ENCODE results near the gene SELENON.

Gene SELENON

DNA sequence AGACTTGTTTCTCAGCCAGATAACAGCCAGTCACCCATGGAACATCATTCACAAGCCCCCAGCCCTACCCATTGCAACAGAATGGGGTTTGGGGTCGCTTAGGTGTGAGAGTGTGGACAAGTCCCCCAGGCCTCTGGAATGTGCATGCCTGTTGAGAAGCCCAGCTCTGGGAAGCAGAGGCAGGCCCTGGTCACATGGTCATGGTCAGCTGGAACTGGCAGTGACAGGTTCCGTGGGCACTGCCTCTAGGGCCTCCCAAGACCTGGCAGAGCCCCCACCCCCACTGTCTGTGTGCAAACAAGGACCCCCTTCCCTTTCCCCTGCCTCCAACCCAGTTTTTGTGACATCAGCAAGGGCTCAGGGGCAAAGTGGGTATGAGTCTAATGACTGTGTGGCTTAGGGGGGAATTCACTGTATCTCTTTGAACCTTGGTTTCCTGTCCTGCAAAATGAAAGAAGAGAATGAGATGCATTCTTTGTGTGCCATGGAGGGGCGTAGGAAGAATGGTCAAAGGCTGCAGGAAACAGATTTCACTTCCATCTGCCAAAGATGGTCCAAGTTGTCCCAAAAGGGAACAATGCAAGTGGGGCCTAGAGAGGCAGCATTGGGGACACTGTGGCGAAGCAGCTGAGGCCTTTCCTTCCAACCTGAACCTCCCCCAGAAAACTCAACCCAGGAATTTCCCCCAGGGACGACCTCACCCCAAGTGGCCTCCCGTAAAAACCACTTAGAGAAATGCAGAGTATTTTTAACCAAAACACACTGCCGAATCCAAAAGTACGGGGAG is 34.7 kb upstream of the SELENON start:
- Mint-ChIP-seq H3K36me3 (peaks cover 27% of the 10 kb centered on the region), H3K4me3 (no peak overlapping the region), H3K4me1 (peaks cover 21% of the 10 kb centered on the region), H3K27me3 (peaks cover 5% of the 10 kb centered on the region), H3K9me3 (no peaks in the 10 kb centered on the region), H3K27ac (peak overlapping the region; percentile 12)
- CTCF ChIA-PET = interaction anchor here (0.8 kb wide), 1 partner anchor 10 kb away, joined by 3 read pairs; no protein-coding TSS in a partner anchor
- DNase-seq = no peak

DNA sequence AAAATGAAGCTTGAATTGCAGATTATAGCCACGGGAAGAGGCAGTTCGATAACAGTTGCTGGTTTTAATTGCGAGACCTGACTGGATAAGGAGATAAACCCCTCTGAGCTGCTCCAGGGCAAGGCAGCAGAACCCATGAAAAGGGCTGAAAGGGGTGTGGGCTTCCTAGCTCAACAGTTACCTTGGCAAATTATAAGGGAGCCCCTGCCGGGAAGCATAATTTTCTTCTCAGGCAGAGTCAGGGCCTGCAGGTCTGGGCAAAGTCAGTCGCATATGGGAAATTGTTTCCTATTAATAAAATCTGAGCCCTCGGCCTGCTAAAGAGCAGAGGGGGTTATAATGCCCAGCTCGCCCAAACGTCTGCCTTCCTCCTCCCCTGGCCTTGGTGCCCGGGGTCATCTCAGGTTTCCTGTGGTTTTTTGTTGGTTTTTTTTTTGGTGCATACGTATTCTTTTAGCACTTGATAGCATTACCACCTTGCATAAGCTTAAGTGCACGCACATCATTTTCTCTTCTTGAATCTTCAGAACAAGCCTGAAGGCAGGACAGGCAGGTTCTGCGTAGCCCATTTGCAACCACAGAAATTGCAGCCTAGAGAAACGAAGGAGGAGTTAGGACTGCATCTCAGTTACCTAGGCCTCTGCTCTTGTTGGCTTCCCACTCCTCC is 33.9 kb upstream of the SELENON start:
- peaks cover 34% of the 10 kb centered on the region for H3K36me3 Mint-ChIP-seq
- CTCF ChIA-PET = interaction anchor here (0.8 kb wide), 1 partner anchor 9 kb away, joined by 3 read pairs; no protein-coding TSS in a partner anchor
- no peak overlapping the region for H3K27ac Mint-ChIP-seq
- DNase-seq = no peak
- no peaks in the 10 kb centered on the region for H3K9me3 Mint-ChIP-seq
- H3K4me1 Mint-ChIP-seq = peaks cover 28% of the 10 kb centered on the region
- H3K4me3 Mint-ChIP-seq = no peak overlapping the region
- H3K27me3 Mint-ChIP-seq = peaks cover 6% of the 10 kb centered on the region

DNA sequence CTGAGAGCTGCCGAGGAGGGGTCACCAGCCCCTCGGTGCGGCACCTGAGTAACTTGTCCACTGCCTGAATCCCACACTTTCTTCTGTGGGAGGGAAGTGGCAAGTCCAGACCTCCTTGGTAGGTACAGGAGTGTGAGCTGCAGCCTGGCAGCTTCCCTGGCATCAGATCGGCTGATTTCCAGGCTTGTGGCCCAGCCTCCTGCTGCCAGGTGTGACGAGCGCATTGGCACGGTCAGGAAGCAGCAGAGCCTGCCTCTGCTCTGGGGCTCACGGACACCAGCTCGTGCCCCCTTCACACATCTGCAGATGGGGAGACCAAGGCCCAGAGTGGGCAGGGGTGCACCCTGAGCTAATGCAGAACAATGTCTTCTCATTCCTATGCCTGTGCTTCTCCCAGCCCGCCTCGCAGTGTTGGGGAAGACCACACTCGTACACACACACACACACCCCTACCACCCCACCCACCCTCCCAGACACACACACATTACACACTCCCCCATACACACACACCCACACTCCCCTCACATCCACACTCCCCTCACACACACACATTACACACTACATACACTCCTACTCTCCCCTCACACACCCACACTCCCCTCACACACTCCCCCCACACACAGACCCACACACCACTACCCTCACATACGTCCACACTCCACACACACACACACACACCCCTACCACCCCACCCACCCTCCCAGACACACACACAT is 33.1 kb upstream of the SELENON start:
- CTCF ChIA-PET = no interaction called here
- Mint-ChIP-seq H3K27me3 (peaks cover 14% of the 10 kb centered on the region), H3K4me3 (no peak overlapping the region), H3K9me3 (no peaks in the 10 kb centered on the region), H3K27ac (no peak overlapping the region), H3K36me3 (peaks cover 41% of the 10 kb centered on the region), H3K4me1 (peaks cover 36% of the 10 kb centered on the region)
- no peak for DNase-seq

DNA sequence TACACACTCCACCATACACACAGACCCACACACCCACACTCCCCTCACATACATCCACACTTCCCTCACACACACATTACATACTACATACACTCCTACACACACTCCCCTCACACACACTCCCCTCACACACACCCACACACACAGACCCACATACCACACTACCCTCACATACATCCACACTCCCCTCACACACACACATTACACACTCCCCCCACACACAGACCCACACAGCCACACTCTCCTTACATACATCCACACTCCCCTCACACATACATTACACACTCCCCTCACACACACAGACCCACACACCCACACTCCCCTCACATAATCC is 32.6 kb upstream of the SELENON start:
- H3K36me3 Mint-ChIP-seq = peaks cover 45% of the 10 kb centered on the region
- CTCF ChIA-PET = no interaction called here
- no peak overlapping the region for H3K27ac Mint-ChIP-seq
- H3K9me3 Mint-ChIP-seq = no peaks in the 10 kb centered on the region
- DNase-seq = no peak
- peaks cover 40% of the 10 kb centered on the region for H3K4me1 Mint-ChIP-seq
- H3K4me3 Mint-ChIP-seq = no peak overlapping the region
- H3K27me3 Mint-ChIP-seq = peaks cover 19% of the 10 kb centered on the region

DNA sequence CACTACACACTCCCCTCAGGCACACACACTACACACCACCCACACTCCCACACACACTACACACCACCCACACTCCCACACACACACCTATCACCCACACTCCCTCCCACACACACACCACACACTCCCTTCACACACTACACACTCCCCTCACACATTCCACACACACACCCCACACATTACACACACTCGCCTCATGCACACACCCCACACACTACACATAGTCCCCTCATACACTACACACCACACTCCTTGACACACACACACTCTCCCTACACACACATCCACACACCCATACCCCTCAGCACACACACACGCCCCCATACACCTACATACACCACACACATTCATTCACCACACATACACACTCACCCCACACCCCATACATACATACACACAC is 31.0 kb upstream of the SELENON start:
- Mint-ChIP-seq H3K9me3 (no peaks in the 10 kb centered on the region), H3K36me3 (peaks cover 56% of the 10 kb centered on the region), H3K4me3 (no peak overlapping the region), H3K27ac (no peak overlapping the region), H3K4me1 (peaks cover 55% of the 10 kb centered on the region), H3K27me3 (peaks cover 24% of the 10 kb centered on the region)
- DNase-seq = no peak
- CTCF ChIA-PET = no interaction called here

DNA sequence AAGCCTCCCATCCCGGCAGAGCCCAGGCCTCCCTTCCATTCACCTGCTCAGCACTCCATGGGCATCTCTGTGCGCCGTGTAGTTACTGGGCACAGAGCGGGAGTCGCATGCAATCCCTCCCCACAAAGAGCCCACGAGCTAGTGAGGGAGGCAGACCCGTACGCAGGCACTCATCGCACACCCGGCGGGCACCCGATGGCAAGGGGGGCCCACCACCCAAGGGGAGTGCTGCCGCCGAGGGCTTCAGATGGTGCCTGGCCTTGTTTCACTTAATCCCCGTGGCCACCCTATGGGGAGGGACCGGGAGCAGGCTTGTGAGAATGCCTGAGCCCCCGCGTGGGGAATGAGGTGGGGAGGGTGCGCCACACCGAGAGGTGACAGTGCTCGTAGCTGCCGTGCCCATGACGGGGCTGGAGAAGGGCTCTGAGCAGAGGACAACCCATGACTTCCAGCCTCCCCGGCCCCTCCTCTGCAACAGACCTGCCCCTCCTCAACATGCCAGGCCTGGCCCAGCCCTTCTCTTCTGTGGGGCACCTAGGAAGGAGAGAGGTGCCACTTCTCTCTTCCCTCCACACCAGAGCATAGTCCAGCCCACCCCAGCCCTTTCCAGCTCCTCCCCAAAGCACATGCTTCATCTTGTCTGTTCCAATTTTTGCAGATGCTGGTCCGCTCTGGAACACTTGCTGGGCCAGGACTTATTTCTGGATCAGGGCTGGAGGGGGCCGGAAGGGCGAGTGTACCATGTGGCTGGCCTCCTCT is 30.2 kb upstream of the SELENON start:
- H3K4me1 Mint-ChIP-seq = peaks cover 61% of the 10 kb centered on the region
- no peak for DNase-seq
- H3K9me3 Mint-ChIP-seq = no peaks in the 10 kb centered on the region
- no peak overlapping the region for H3K4me3 Mint-ChIP-seq
- H3K36me3 Mint-ChIP-seq = peaks cover 52% of the 10 kb centered on the region
- peaks cover 24% of the 10 kb centered on the region for H3K27me3 Mint-ChIP-seq
- CTCF ChIA-PET = no interaction called here
- no peak overlapping the region for H3K27ac Mint-ChIP-seq

DNA sequence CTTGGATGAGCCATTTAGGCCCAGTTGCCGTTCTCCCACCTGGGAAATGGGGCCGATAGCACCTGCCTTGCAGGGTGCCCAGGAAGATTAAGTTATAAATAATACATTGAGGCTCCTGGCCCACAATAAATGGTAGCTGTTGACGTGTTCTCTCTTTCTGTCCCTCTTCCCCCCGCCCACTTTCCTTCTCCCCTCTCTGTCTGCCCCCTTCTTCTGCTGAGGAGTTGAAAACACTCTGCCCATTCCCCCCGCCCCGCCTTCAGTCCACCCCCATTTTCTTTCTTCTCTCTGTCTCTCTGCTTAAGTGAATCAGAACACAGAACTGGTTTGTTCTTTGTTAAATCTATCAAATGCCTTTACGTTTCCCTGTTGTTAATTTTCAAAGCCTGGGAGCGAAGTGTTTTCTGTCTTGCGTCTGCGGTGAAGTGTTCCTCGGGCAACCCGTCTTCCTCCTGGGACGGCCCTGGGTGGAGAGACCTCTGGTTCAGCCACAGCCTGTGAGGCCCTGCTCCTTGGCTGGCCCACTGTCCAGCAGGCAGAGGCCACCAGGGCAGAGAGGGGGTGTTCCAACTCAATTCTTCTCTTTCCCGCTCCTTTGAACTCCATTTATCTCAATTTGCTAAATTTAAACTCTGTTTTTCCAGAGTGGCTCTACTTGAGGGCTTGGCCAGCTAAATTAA is 29.3 kb upstream of the SELENON start:
- CTCF ChIA-PET = no interaction called here
- no peak overlapping the region for H3K27ac Mint-ChIP-seq
- H3K4me1 Mint-ChIP-seq = peaks cover 63% of the 10 kb centered on the region
- H3K36me3 Mint-ChIP-seq = peaks cover 50% of the 10 kb centered on the region
- DNase-seq = no peak
- no peak overlapping the region for H3K4me3 Mint-ChIP-seq
- H3K9me3 Mint-ChIP-seq = no peaks in the 10 kb centered on the region
- peaks cover 29% of the 10 kb centered on the region for H3K27me3 Mint-ChIP-seq

DNA sequence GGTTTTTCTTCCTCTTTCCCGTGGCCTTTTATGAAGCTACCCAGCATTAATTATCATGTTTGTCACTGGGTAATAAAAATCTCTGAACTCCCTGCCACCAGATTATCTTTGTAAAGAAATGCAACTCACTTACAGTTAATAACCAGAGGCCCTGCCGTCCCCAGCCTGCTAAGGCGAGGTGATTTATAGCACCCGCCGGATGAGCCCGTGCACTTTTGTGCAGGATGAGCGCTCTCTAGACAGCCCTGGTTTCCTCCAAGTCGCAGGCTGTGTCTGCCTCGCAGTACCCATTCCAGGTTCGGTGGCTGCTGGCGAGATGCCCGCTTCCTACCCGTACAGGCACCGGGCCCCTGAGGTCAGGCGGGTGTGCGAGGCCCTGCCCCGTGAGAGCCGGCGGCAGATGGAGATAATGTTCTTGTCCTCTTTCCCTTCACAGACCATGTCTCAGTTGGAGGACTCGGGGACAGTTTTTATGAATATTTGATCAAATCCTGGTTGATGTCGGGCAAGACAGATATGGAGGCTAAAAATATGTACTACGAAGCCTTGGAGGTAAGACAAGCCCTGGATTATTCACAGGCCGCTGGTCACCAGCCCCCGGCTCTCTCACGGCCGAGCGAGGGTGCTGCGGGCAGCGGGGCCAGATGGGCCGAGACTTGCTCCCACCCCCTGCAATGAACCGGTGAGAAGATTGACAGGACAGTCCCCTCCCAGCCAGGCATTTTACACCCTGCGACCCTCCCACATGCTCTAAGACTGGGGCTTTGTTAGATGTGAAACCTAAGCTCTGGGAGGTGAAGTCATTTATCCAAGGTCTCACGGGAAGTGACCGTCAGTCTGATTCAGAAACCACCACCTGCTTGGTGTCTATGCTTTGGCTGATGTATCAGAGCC is 28.5 kb upstream of the SELENON start:
- H3K4me3 Mint-ChIP-seq = no peak overlapping the region
- no peaks in the 10 kb centered on the region for H3K9me3 Mint-ChIP-seq
- peaks cover 50% of the 10 kb centered on the region for H3K36me3 Mint-ChIP-seq
- CTCF ChIA-PET = interaction anchor here (0.8 kb wide), 1 partner anchor 21 kb away, joined by 3 read pairs; no protein-coding TSS in a partner anchor
- no peak overlapping the region for H3K27ac Mint-ChIP-seq
- H3K4me1 Mint-ChIP-seq = peaks cover 63% of the 10 kb centered on the region
- peaks cover 29% of the 10 kb centered on the region for H3K27me3 Mint-ChIP-seq
- DNase-seq = no peak

DNA sequence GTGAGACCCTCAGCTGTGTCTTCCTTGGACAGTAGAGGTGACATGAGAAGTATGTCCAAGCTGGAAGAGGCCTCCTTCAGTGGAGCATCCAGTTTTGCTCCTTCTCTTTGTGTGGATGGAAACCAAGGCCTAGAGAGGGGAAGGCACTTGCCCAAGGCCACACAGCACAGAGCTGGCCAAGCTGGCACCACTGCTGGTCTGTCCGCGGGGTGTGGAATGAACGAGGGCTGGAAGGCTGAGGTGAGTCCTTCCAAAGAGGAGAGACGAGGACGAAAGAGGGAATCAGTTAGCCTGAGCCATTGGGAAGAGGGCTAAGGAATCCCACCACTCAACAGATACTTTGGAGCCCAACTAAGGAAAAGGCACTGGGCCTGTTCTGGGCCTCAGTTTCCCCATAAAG is 27.8 kb upstream of the SELENON start:
- no peak overlapping the region for H3K27ac Mint-ChIP-seq
- no peak for DNase-seq
- CTCF ChIA-PET = interaction anchor here (0.8 kb wide), 1 partner anchor 21 kb away, joined by 3 read pairs; no protein-coding TSS in a partner anchor
- H3K4me1 Mint-ChIP-seq = peaks cover 68% of the 10 kb centered on the region
- peaks cover 29% of the 10 kb centered on the region for H3K27me3 Mint-ChIP-seq
- no peaks in the 10 kb centered on the region for H3K9me3 Mint-ChIP-seq
- peaks cover 50% of the 10 kb centered on the region for H3K36me3 Mint-ChIP-seq
- no peak overlapping the region for H3K4me3 Mint-ChIP-seq

DNA sequence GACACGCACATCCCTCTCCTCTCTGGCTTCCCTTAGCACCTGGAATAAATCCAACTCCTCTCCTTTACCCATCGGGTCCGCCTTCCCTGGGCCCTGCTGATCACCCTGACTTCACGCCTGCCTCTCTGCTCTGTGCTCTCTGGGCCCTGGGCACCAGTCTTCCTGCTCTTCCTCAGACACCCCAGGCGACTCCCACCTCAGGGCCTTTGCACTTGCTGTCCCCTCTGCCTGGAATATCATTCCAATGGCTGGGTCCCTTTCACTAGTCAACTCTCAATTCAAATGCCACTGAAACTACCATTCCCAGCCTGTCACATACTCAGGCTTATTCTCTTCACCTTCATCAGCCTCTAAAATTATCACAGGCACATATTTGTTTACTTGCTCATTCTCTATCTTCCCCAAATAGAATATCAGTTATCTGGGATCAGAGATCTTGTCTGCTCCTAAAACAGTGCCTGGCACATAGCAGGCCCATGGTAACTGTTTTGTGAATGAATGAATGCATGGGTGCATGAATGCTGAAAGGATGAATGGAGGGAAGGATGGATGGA is 27.2 kb upstream of the SELENON start:
- H3K27me3 Mint-ChIP-seq = peaks cover 29% of the 10 kb centered on the region
- H3K36me3 Mint-ChIP-seq = peaks cover 51% of the 10 kb centered on the region
- DNase-seq = no peak
- H3K4me1 Mint-ChIP-seq = peaks cover 73% of the 10 kb centered on the region
- CTCF ChIA-PET = no interaction called here
- no peak overlapping the region for H3K4me3 Mint-ChIP-seq
- no peaks in the 10 kb centered on the region for H3K9me3 Mint-ChIP-seq
- H3K27ac Mint-ChIP-seq = no peak overlapping the region

DNA sequence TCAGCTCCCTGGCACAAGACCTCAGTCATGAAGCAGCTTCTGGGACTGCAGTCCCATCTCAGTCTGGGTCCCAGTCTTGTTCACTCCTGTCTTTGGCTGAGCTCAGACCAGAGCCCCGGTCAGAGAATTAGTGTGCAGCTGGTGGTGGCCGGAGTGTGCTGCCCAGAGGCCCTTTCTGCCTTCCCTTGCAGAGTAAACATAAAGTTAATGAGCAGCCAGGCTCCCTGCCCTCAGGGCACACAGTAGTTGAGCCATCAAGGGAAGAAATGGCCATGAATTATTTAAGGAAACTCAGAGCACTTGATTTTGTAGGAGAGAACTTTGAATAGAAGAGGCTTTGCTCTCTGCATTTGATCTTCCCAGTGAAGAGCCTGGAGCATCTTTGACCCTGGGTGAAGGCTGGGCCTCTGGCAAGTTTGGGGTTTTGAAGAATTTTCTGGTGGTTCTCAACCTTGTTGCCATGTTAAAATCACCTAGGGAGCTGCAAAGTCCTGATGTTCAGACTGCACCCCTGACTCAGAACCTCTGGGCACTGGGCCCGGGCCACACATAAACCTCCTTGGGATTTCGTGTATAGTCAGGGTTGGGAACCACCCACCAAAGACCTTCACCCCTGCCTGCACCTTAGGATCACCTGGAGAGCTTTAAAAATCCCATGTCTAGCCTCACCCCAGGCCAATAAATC is 26.4 kb upstream of the SELENON start:
- CTCF ChIA-PET = interaction anchor here (1.4 to 2.8 kb wide), 3 partner anchors 22 to 165 kb away, joined by 3 to 10 read pairs (median 3); no protein-coding TSS in a partner anchor
- DNase-seq = no peak
- Mint-ChIP-seq H3K4me3 (peak overlapping the region; percentile 36), H3K27me3 (peaks cover 29% of the 10 kb centered on the region), H3K4me1 (peaks cover 81% of the 10 kb centered on the region), H3K9me3 (no peaks in the 10 kb centered on the region), H3K36me3 (peaks cover 59% of the 10 kb centered on the region), H3K27ac (peak overlapping the region; percentile 7)

DNA sequence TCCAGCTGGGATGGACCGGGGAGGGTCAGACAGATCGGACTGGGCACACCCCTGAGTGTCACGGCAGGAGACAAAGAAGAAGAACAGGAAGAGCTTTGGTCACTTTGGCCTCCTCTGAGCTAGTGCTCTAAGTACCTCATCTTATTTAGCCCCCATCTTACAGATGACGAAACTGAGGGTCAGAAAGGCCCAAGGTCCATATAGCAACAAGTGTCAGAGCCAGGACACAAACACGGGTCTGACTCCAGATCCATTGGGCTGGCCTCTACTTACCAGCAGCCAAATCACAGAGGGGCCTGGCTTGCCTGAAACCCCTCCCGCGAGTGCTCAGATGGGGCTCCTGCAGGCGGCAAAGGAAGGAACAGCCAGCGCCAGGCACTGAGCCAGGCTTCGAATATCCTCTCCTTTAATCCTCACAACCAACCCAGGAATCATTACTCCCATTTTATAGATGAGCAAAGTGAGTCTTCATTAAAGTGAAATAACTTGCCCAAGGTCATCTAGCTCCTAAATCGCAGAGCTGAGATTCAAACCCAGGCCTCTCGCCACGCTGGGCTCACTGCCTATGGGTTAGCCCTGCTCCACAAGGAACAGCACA is 25.7 kb upstream of the SELENON start:
- peaks cover 83% of the 10 kb centered on the region for H3K4me1 Mint-ChIP-seq
- peaks cover 29% of the 10 kb centered on the region for H3K27me3 Mint-ChIP-seq
- H3K36me3 Mint-ChIP-seq = peaks cover 58% of the 10 kb centered on the region
- CTCF ChIA-PET = interaction anchor here (1.0 to 2.8 kb wide), 6 partner anchors 9 to 166 kb away, joined by 3 to 10 read pairs (median 4); no protein-coding TSS in a partner anchor
- no peaks in the 10 kb centered on the region for H3K9me3 Mint-ChIP-seq
- H3K4me3 Mint-ChIP-seq = peak overlapping the region; percentile 36
- peak overlapping the region; percentile 93 for H3K27ac Mint-ChIP-seq
- DNase-seq = no peak
